Fibroblast of lung (primary cell): ENCODE data around the gene HIVEP3.

Experiments used
- EZH2 ChIP-seq: IDR thresholded peaks from 2 replicates; pipeline ENCODE4 v1.5.1; 2012; ENCODE audit warnings: low read length, control low read depth, mild to moderate bottlenecking; ENCODE audit errors: missing control alignments
- TF ChIP-seq, protein P1 (sequence below), 2 donors: IDR thresholded peaks in 1 of 2; conservative IDR thresholded peaks in 1 of 2; 1 replicate in 1 of 2; 2 replicates in 1 of 2; pipeline ENCODE4 v1.5.1; 2011 to 2012; ENCODE audit warnings: low read length in 2 of 2, control low read depth in 1 of 2, inconsistent platforms in 1 of 2, low read depth in 1 of 2, mild to moderate bottlenecking in 1 of 2

DNA sequence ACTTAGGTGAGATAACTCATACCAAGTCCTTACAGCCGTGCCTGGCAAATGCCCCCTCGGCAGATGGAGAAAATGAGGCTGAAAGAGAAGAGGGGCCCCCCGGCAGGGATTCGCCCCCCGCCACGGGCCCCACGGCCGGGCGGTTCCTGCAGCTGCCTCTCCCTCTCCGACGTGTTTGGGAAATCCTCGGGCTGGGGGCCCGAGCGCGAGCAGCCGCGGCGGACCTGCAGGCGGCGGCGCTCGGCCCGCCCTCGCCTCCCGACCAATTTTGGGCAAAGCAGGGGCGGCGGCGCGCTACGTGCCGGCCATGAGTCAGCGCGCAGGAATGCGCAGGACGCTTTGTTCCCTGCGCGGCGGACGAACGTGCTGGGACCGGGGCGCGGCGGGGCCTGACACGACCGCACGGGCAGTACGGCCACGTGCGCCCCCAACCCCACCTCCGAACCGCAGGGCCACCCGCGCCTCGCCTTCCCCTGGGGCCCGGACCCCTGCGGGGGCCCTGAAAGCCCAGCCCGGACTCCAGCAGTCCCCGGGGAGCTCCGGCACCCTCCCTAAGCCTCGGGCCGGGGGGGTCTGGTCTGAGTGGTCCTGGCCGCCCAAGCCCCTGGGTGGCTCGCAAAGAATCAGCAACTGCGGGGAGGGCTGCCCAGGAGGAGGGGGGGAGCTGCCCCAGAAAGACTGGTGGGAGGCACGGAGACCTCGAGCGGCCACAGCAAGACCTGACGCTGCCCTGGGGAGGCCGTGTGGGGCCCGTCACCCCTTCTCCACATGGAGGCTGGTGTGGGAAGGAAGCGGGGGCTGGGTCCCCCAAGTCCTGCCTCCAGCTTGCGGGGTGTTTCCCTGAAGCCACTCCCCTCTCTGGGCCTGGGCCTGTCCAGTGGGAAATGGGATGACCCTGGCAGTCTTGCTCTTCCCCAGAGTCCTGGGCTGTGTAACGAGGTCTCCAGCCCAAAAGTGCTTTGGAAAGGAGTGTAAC lies 422.4 kb downstream of the HIVEP3 start:
- TF ChIP-seq EZH2 = no peak
- TF ChIP-seq, protein P1, sequence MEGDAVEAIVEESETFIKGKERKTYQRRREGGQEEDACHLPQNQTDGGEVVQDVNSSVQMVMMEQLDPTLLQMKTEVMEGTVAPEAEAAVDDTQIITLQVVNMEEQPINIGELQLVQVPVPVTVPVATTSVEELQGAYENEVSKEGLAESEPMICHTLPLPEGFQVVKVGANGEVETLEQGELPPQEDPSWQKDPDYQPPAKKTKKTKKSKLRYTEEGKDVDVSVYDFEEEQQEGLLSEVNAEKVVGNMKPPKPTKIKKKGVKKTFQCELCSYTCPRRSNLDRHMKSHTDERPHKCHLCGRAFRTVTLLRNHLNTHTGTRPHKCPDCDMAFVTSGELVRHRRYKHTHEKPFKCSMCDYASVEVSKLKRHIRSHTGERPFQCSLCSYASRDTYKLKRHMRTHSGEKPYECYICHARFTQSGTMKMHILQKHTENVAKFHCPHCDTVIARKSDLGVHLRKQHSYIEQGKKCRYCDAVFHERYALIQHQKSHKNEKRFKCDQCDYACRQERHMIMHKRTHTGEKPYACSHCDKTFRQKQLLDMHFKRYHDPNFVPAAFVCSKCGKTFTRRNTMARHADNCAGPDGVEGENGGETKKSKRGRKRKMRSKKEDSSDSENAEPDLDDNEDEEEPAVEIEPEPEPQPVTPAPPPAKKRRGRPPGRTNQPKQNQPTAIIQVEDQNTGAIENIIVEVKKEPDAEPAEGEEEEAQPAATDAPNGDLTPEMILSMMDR (conservative IDR thresholded peaks at IDR 0.05 in 1 of 2, IDR thresholded peaks at IDR 0.05 in 1 of 2; ENCODE audit: low read depth in 1 of 2, low read length in 2 of 2) = no peak
